NCI-H2107 treated with DMSO at 0.1 percent for 48 hours (cell line): ENCODE measurements around the gene WWP2.
A peak's percentile ranks its signal among the peaks of the same experiment; 100 is the strongest.
"Not testable (repeated sequence)": the region's sequence is repeated elsewhere in the genome, so short reads cannot be mapped to it uniquely, and the experiment has no call there.

Experiments
- DNase-seq: peaks from one replicate; lab custom pipeline; 2025; ENCODE audit not compliant: unreplicated experiment; lab: John Stamatoyannopoulos, UW

Gene WWP2

GRCh38 chr16:69745232-69745612 lies 16.9 kb upstream of the WWP2 start:
- no peak for DNase-seq

GRCh38 chr16:69745959-69746358 lies 16.2 kb upstream of the WWP2 start:
- no peak for DNase-seq

- no peak for DNase-seq
Measured at GRCh38 chr16:69747115-69747514, 15.0 kb upstream of the WWP2 start.

- no peak for DNase-seq
Measured at GRCh38 chr16:69748694-69749345, 13.3 kb upstream of the WWP2 start.

GRCh38 chr16:69754143-69754468 lies 8.0 kb upstream of the WWP2 start:
- no peak for DNase-seq

- DNase-seq, result peak; percentile 85
Measured at GRCh38 chr16:69754469-69755310, 7.4 kb upstream of the WWP2 start, which contains the start of gene NOB1. Gene NOB1 (minus strand): TSS chr16:69754926. CDS start chr16:69754910, 16 bp downstream.

- no peak for DNase-seq
Measured at GRCh38 chr16:69756705-69757104, 5.4 kb upstream of the WWP2 start.

GRCh38 chr16:69757375-69757774 lies 4.8 kb upstream of the WWP2 start:
- not testable (repeated sequence) for DNase-seq

GRCh38 chr16:69762814-69763598 lies 874 bp downstream of the WWP2 start:
- DNase-seq, result no peak

GRCh38 chr16:69763599-69763942 lies 1.4 kb downstream of the WWP2 start:
- no peak for DNase-seq

- no peak for DNase-seq
Measured at GRCh38 chr16:69767459-69768229, 5.5 kb downstream of the WWP2 start.

GRCh38 chr16:69768666-69769065 lies 6.5 kb downstream of the WWP2 start:
- no peak for DNase-seq

GRCh38 chr16:69769404-69769803 lies 7.3 kb downstream of the WWP2 start:
- no peak for DNase-seq

- DNase-seq, result no peak
Measured at GRCh38 chr16:69771651-69771967, 9.5 kb downstream of the WWP2 start.

- DNase-seq, result no peak
Measured at GRCh38 chr16:69773260-69773947, 11.3 kb downstream of the WWP2 start.

GRCh38 chr16:69775563-69775962 lies 13.4 kb downstream of the WWP2 start:
- DNase-seq, result no peak

- no peak for DNase-seq
Measured at GRCh38 chr16:69779724-69780123, 17.6 kb downstream of the WWP2 start.

- DNase-seq, result no peak
Measured at GRCh38 chr16:69781118-69781517, 19.0 kb downstream of the WWP2 start.

- DNase-seq, result no peak
Measured at GRCh38 chr16:69784586-69784985, 22.5 kb downstream of the WWP2 start.

GRCh38 chr16:69787883-69788282 lies 25.8 kb downstream of the WWP2 start:
- DNase-seq, result no peak

GRCh38 chr16:69791391-69791847 lies 29.3 kb downstream of the WWP2 start:
- not testable (repeated sequence) for DNase-seq
